IMR-90 (cell line): Measurements from ENCODE around the gene GABBR1. TPM values are rescaled to one million over a fixed set of nuclear protein-coding genes. Genes with fewer than 3 reads are reported as not detected.

Experiments
- ATAC-seq: fragments of 200-7000 bp; cut with Tn5 transposase; 2 replicates; pipeline ENCODE4 v1.9.1; 2020; ENCODE audit warnings: low read depth, mild to moderate bottlenecking, moderate library complexity
- BruUV-seq: library from RNA; stranded (reverse); fragments of 400-500 nt; replicated peaks from 2 replicates; lab custom pipeline; 2021; lab: Mats Ljungman, UMichigan
- CTCF ChIA-PET: fragments of 300-600 bp; formaldehyde crosslinking; extraction: SDS; loops from one replicate; lab custom pipeline; 2021; ENCODE audit warnings: antibody characterized with exemption; lab: Yijun Ruan, JAX
- POLR2A ChIA-PET: fragments of 300-600 bp; sonication (Branson Sonifier 250); formaldehyde crosslinking; loops from one replicate; lab custom pipeline; 2022; ENCODE audit warnings: antibody characterized with exemption; ENCODE audit not compliant: unreplicated experiment; lab: Charles Lee
- DNase-seq: peaks from one replicate; pipeline ENCODE4 v3.0.0; 2013
- H2AFZ ChIP-seq: replicated peaks from 2 replicates; pipeline ENCODE3; 2013; ENCODE audit warnings: low read length, mild to moderate bottlenecking; ENCODE audit not compliant: poor library complexity
- H2AK5ac ChIP-seq: 2 replicates; pipeline ENCODE4 v1.6.1; 2013; ENCODE audit warnings: low read depth, low read length, inconsistent platforms
- H2AK9ac ChIP-seq: replicated peaks from 2 replicates; pipeline ENCODE3; 2013; ENCODE audit warnings: mild to moderate bottlenecking, low read depth, low read length, moderate library complexity; ENCODE audit not compliant: poor library complexity
- H2BK120ac ChIP-seq: 2 replicates; pipeline ENCODE4 v1.6.1; 2013; ENCODE audit warnings: low read depth, low read length, inconsistent platforms
- H2BK15ac ChIP-seq: 3 replicates; pipeline ENCODE4 v1.6.1; 2013; ENCODE audit warnings: low read depth, low read length, inconsistent platforms
- H2BK20ac ChIP-seq: 2 replicates; pipeline ENCODE4 v1.6.1; 2013; ENCODE audit warnings: low read depth, mild to moderate bottlenecking, inconsistent platforms, low read length, moderate library complexity
- H2BK5ac ChIP-seq: 2 replicates; pipeline ENCODE4 v1.6.1; 2013; ENCODE audit warnings: mild to moderate bottlenecking, low read depth, low read length, inconsistent platforms; ENCODE audit not compliant: poor library complexity, severe bottlenecking
- H3K14ac ChIP-seq: replicated peaks from 2 replicates; pipeline ENCODE4 v1.6.1; 2013; ENCODE audit warnings: low read depth, low read length, inconsistent platforms
- H3K18ac ChIP-seq: 2 replicates; pipeline ENCODE4 v1.6.1; 2013; ENCODE audit warnings: low read depth, low read length, control low read depth
- H3K23ac ChIP-seq: 2 replicates; pipeline ENCODE4 v1.6.1; 2013; ENCODE audit warnings: low read depth, low read length, inconsistent platforms
- H3K27ac ChIP-seq: 2 replicates; pipeline ENCODE4 v1.5.1; 2013; ENCODE audit warnings: mild to moderate bottlenecking, control low read depth, low read length; ENCODE audit not compliant: insufficient read depth
- H3K27me3 ChIP-seq: 2 replicates; pipeline ENCODE4 v1.6.1; 2013; ENCODE audit warnings: low read length; ENCODE audit not compliant: control insufficient read depth, insufficient read depth
- H3K36me3 ChIP-seq: 2 replicates; pipeline ENCODE4 v1.6.1; 2013; ENCODE audit warnings: low read length, mixed read lengths; ENCODE audit not compliant: control insufficient read depth, insufficient read depth
- H3K4ac ChIP-seq: 2 replicates; pipeline ENCODE4 v1.6.1; 2013; ENCODE audit warnings: low read depth, low read length, inconsistent platforms
- H3K4me1 ChIP-seq: 2 replicates; pipeline ENCODE4 v1.6.1; 2013; ENCODE audit warnings: low read length, mixed read lengths; ENCODE audit not compliant: control insufficient read depth, insufficient read depth
- H3K4me2 ChIP-seq: 2 replicates; pipeline ENCODE4 v1.6.1; 2013; ENCODE audit warnings: low read depth, mild to moderate bottlenecking, control low read depth, low read length, moderate library complexity
- H3K4me3 ChIP-seq: 2 replicates; pipeline ENCODE4 v1.5.1; 2013; ENCODE audit warnings: low read depth, mild to moderate bottlenecking, control low read depth, low read length, moderate library complexity; ENCODE audit not compliant: insufficient read depth
- H3K56ac ChIP-seq: 2 replicates; pipeline ENCODE4 v1.6.1; 2013; ENCODE audit warnings: low read length, inconsistent platforms; ENCODE audit not compliant: insufficient read depth; ENCODE audit errors: extremely low read depth
- H3K79me1 ChIP-seq, 2 experiments: 2 replicates each; pipeline ENCODE4 v1.6.1; 2013; ENCODE audit warnings: low read length in 2 of 2, inconsistent platforms in 1 of 2, low read depth in 1 of 2
- H3K9ac ChIP-seq: 2 replicates; pipeline ENCODE4 v1.6.1; 2013; ENCODE audit warnings: low read depth, low read length, control low read depth
- H3K9me1 ChIP-seq: 2 replicates; pipeline ENCODE4 v1.6.1; 2013; ENCODE audit warnings: low read length, inconsistent platforms; ENCODE audit not compliant: insufficient read depth
- H3K9me3 ChIP-seq: 2 replicates; pipeline ENCODE4 v1.6.1; 2013; ENCODE audit warnings: low read length; ENCODE audit not compliant: control insufficient read depth, insufficient read depth
- H4K20me1 ChIP-seq: 2 replicates; pipeline ENCODE4 v1.6.1; 2013; ENCODE audit warnings: low read length, inconsistent platforms; ENCODE audit not compliant: insufficient read depth
- H4K5ac ChIP-seq: 2 replicates; pipeline ENCODE4 v1.6.1; 2013; ENCODE audit warnings: mild to moderate bottlenecking, low read depth, low read length, control low read depth
- H4K8ac ChIP-seq, 2 experiments: 2 replicates each; pipeline ENCODE4 v1.6.1; 2013; ENCODE audit warnings: low read depth in 2 of 2, low read length in 2 of 2, control low read depth in 1 of 2, inconsistent platforms in 1 of 2
- H4K91ac ChIP-seq: 2 replicates; pipeline ENCODE4 v1.6.1; 2013; ENCODE audit warnings: low read depth, low read length, inconsistent platforms; ENCODE audit not compliant: insufficient read depth
- BHLHE40 ChIP-seq: fragments of 150-350 bp; IDR thresholded peaks from 2 replicates; pipeline ENCODE4 v1.6.1; 2016; ENCODE audit warnings: mild to moderate bottlenecking, low read depth, low read length
- CEBPB ChIP-seq: IDR thresholded peaks from 2 replicates; pipeline ENCODE4 v1.6.1; 2012; ENCODE audit warnings: low read depth, low read length, improper control_type of control experiment
- CHD1 ChIP-seq: IDR thresholded peaks from 2 replicates; pipeline ENCODE4 v1.6.1; 2012; ENCODE audit warnings: low read depth, low read length, improper control_type of control experiment
- FOS ChIP-seq: fragments of 150-350 bp; IDR thresholded peaks from 2 replicates; pipeline ENCODE4 v1.6.1; 2016; ENCODE audit warnings: low read depth, low read length
- MAFK ChIP-seq: IDR thresholded peaks from 2 replicates; pipeline ENCODE4 v1.6.1; 2012; ENCODE audit warnings: low read depth, low read length, improper control_type of control experiment
- MAZ ChIP-seq: IDR thresholded peaks from 2 replicates; pipeline ENCODE4 v1.6.1; 2012; ENCODE audit warnings: low read depth, mild to moderate bottlenecking, low read length, improper control_type of control experiment, moderate library complexity, borderline replicate concordance
- MXI1 ChIP-seq: IDR thresholded peaks from 2 replicates; pipeline ENCODE4 v1.6.1; 2012; ENCODE audit warnings: low read depth, mild to moderate bottlenecking, low read length, moderate library complexity, borderline replicate concordance
- NFE2L2 ChIP-seq: fragments of 150-350 bp; IDR thresholded peaks from 2 replicates; pipeline ENCODE4 v1.6.1; 2016; ENCODE audit warnings: low read depth, mild to moderate bottlenecking, low read length
- POLR2A ChIP-seq: IDR thresholded peaks from 2 replicates; pipeline ENCODE4 v1.6.1; 2012; ENCODE audit warnings: mild to moderate bottlenecking, low read depth, low read length
- RAD21 ChIP-seq: IDR thresholded peaks from 2 replicates; pipeline ENCODE4 v1.6.1; 2012; ENCODE audit warnings: low read length, improper control_type of control experiment
- RCOR1 ChIP-seq: IDR thresholded peaks from 2 replicates; pipeline ENCODE4 v1.6.1; 2012; ENCODE audit warnings: mild to moderate bottlenecking, low read length, improper control_type of control experiment; ENCODE audit not compliant: insufficient replicate concordance
- RFX5 ChIP-seq: IDR thresholded peaks from 2 replicates; pipeline ENCODE4 v1.8.0; 2012; ENCODE audit warnings: low read depth, mild to moderate bottlenecking, low read length, moderate library complexity
- SMC3 ChIP-seq: fragments of 150-350 bp; IDR thresholded peaks from 2 replicates; pipeline ENCODE4 v1.6.1; 2016; ENCODE audit warnings: low read depth, mild to moderate bottlenecking, antibody characterized with exemption, low read length, moderate library complexity
- WGBS, 2 experiments: methylation state at CpG; one replicate each; pipeline versions ENCODE4 v1.1.5 to v1.1.7; 2013; ENCODE audit warnings: missing lambda C conversion rate in 2 of 2; ENCODE audit not compliant: insufficient read length in 1 of 2; ENCODE audit errors: extremely low coverage in 2 of 2; 5-methylcytosine and 5-hydroxymethylcytosine counted together
- dilution Hi-C: fragments of 300-500 bp; cut with HindIII; formaldehyde crosslinking; loops from one replicate; pipeline ENCODE4 v1.14.3; 2018; ENCODE audit warnings: low sequenced_read_pairs; ENCODE audit not compliant: unreplicated experiment
- in situ Hi-C: fragments of 300-500 bp; cut with MboI; formaldehyde crosslinking; loops from 3 replicates; pipeline ENCODE4 v1.14.3; 2019; ENCODE audit warnings: low sequenced_read_pairs, inconsistent platforms, mixed read lengths
- intact Hi-C: fragments of 100-400 bp; cut with micrococcal nuclease; formaldehyde crosslinking; loops from 2 replicates; pipeline ENCODE4 v1.10.0; 2022
- polyA plus RNA-seq, 3 experiments: library from polyadenylated mRNA; depleted of rRNA; stranded (reverse); fragments of >200 nt; gene quantifications; 2 replicates each; pipeline ENCODE4 v1.2.3, GENCODE V29; 2012; ENCODE audit warnings: low replicate concordance in 1 of 3
- total RNA-seq: library from RNA; depleted of rRNA; stranded (reverse); fragments of >200 nt; gene quantifications from 2 replicates; pipeline ENCODE4 v1.2.3, GENCODE V29; 2012
- TF ChIP-seq, protein P1 (sequence below): conservative IDR thresholded peaks from 2 replicates; pipeline ENCODE4 v1.5.1; 2012; ENCODE audit warnings: mild to moderate bottlenecking, low read depth, low read length, improper control_type of control experiment
- TF ChIP-seq, protein P2 (sequence below): fragments of 150-350 bp; IDR thresholded peaks from 2 replicates; pipeline ENCODE4 v1.6.1; 2016; ENCODE audit warnings: low read depth, mild to moderate bottlenecking, low read length, moderate library complexity, borderline replicate concordance
- TF ChIP-seq, protein P3 (sequence below): fragments of 150-350 bp; IDR thresholded peaks from 2 replicates; pipeline ENCODE4 v1.6.1; 2017; ENCODE audit warnings: mild to moderate bottlenecking, antibody characterized with exemption, low read length, low read depth

GABBR1 gene
- total and polyA plus RNA-seq, 2 of the 4 experiments (the other 2 are of a cell fraction): 5.9 to 31.5 TPM

DNA sequence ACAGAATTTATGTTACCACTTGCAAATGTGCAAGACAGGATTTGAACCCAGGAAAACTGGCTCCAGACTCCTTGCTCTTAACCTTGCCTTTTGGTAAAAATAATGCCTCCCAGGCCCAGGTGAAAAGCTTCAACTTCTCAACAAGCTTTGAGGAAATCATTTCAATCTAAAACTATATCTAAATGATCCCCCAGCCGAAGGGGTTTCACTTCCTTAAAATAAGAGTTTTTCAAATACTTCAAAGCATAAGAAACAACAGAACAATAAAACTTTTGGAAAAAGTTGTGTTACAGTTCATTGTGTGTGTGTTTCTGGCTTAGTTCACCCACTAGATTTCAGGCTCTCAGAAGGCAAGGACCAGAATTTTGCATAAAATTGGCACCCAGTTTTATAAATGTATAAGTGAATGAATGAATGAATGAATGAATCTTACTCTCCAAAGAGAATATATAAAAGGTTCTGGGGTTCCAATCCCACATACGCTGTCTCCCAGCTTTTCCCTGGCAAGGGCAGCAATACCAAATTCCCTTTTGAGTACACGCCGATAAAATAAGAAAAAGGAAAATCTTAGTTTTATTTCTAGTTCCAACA lies 42.7 kb downstream of the GABBR1 start:
- BruUV-seq: no TSS peak

More for the DNA sequence above, 42.7 kb downstream of the GABBR1 start:
- Histone ChIP-seq H2BK5ac (no peak overlapping the region), H4K91ac (no peak overlapping the region), H3K56ac (no peak overlapping the region), H3K36me3 (no peaks in the 10 kb centered on the region), H3K9me3 (no peaks in the 10 kb centered on the region), H4K8ac (no peak overlapping the region), H3K18ac (no peak overlapping the region), H2BK120ac (no peak overlapping the region), H3K79me1 (no peaks in the 10 kb centered on the region), H3K14ac (no peak overlapping the region), H4K5ac (no peak overlapping the region), H4K20me1 (no peaks in the 10 kb centered on the region), H2AFZ (no peak overlapping the region), H3K4me1 (no peaks in the 10 kb centered on the region), H2AK9ac (no peak overlapping the region), H3K4me2 (no peak overlapping the region), H3K9ac (no peak overlapping the region), H3K4me3 (no peak overlapping the region), H2AK5ac (no peak overlapping the region), H2BK15ac (no peak overlapping the region), H3K9me1 (no peaks in the 10 kb centered on the region), H3K27me3 (no peaks in the 10 kb centered on the region), H2BK20ac (no peak overlapping the region), H3K4ac (no peak overlapping the region), H3K27ac (no peak overlapping the region), H3K23ac (no peak overlapping the region)
- no CpG with 5 or more reads among the region's 4 CpGs for WGBS, 2 experiments
- TF ChIP-seq POLR2A (no peak), CHD1 (no peak), BHLHE40 (no peak), SMC3 (no peak), MAZ (no peak), MAFK (no peak), RFX5 (no peak), RAD21 (no peak), RCOR1 (no peak), CEBPB (no peak), FOS (no peak), NFE2L2 (no peak), MXI1 (no peak)
- TF ChIP-seq, protein P1, sequence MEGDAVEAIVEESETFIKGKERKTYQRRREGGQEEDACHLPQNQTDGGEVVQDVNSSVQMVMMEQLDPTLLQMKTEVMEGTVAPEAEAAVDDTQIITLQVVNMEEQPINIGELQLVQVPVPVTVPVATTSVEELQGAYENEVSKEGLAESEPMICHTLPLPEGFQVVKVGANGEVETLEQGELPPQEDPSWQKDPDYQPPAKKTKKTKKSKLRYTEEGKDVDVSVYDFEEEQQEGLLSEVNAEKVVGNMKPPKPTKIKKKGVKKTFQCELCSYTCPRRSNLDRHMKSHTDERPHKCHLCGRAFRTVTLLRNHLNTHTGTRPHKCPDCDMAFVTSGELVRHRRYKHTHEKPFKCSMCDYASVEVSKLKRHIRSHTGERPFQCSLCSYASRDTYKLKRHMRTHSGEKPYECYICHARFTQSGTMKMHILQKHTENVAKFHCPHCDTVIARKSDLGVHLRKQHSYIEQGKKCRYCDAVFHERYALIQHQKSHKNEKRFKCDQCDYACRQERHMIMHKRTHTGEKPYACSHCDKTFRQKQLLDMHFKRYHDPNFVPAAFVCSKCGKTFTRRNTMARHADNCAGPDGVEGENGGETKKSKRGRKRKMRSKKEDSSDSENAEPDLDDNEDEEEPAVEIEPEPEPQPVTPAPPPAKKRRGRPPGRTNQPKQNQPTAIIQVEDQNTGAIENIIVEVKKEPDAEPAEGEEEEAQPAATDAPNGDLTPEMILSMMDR: no peak
- TF ChIP-seq, protein P2, sequence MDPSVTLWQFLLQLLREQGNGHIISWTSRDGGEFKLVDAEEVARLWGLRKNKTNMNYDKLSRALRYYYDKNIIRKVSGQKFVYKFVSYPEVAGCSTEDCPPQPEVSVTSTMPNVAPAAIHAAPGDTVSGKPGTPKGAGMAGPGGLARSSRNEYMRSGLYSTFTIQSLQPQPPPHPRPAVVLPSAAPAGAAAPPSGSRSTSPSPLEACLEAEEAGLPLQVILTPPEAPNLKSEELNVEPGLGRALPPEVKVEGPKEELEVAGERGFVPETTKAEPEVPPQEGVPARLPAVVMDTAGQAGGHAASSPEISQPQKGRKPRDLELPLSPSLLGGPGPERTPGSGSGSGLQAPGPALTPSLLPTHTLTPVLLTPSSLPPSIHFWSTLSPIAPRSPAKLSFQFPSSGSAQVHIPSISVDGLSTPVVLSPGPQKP: no peak
- TF ChIP-seq, protein P3, sequence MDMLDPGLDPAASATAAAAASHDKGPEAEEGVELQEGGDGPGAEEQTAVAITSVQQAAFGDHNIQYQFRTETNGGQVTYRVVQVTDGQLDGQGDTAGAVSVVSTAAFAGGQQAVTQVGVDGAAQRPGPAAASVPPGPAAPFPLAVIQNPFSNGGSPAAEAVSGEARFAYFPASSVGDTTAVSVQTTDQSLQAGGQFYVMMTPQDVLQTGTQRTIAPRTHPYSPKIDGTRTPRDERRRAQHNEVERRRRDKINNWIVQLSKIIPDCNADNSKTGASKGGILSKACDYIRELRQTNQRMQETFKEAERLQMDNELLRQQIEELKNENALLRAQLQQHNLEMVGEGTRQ: no peak
- POLR2A ChIA-PET: interaction anchor here (0.6 kb wide), 1 partner anchor 34 kb away, joined by 3 read pairs; no protein-coding TSS in a partner anchor
- ATAC-seq (no peak), DNase-seq (no peak)
- in situ Hi-C loops (loop anchor here (10.0 kb wide), 1 partner anchor 906 kb away; no protein-coding TSS in a partner anchor), dilution Hi-C loops (no loop called here), intact Hi-C loops (no loop called here)
- CTCF ChIA-PET: interaction anchor here (1.5 kb wide), 1 partner anchor 7 kb away, joined by 5 read pairs; no protein-coding TSS in a partner anchor
